Stomach (tissue), 4 donors: ENCODE data around the gene PCDH15.

Experiments
- POLR2A ChIP-seq, 4 donors: fragments of 450-650 bp; IDR thresholded peaks; one replicate each; pipeline ENCODE4 v1.6.1; 2016; ENCODE audit warnings: antibody characterized with exemption in 4 of 4, control low read depth in 2 of 4, mild to moderate bottlenecking in 1 of 4, moderate library complexity in 1 of 4
- TF ChIP-seq, protein P1 (sequence below), 7 experiments: fragments of 450-650 bp in 4 of 7; fragments of 200-600 bp in 3 of 7; sonication (generic) in 3 of 7; IDR thresholded peaks; one replicate each; pipeline ENCODE4 v1.5.1; 2016 to 2019; ENCODE audit warnings: antibody characterized with exemption in 7 of 7, control low read depth in 2 of 7, mild to moderate bottlenecking in 1 of 7

DNA sequence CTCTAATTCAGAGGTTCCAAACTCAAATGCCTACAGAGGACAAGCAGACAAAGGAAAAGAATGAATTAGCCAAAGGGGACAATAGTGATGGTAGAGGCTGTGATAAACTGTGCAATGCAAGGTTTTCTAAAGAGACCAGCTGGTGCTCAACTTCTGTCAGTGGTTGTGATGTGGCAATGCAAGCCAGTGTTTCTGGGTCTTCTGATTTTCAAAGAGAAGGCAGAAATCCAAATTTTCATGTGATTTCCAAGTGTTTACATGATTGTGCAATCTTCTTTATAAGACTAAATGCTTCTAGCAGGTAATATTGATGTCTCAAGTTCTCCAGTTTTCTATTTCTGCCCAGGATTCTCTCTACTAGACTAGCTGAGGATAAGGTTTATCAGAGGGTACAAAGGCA, 135.9 kb downstream of the PCDH15 start:
- no peak for TF ChIP-seq POLR2A (IDR thresholded peaks at IDR 0.05)
- TF ChIP-seq, protein P1, sequence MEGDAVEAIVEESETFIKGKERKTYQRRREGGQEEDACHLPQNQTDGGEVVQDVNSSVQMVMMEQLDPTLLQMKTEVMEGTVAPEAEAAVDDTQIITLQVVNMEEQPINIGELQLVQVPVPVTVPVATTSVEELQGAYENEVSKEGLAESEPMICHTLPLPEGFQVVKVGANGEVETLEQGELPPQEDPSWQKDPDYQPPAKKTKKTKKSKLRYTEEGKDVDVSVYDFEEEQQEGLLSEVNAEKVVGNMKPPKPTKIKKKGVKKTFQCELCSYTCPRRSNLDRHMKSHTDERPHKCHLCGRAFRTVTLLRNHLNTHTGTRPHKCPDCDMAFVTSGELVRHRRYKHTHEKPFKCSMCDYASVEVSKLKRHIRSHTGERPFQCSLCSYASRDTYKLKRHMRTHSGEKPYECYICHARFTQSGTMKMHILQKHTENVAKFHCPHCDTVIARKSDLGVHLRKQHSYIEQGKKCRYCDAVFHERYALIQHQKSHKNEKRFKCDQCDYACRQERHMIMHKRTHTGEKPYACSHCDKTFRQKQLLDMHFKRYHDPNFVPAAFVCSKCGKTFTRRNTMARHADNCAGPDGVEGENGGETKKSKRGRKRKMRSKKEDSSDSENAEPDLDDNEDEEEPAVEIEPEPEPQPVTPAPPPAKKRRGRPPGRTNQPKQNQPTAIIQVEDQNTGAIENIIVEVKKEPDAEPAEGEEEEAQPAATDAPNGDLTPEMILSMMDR (IDR thresholded peaks at IDR 0.05), result no peak
